NCI-H146 (cell line): ENCODE measurements around the gene PCDHB2.
"Not testable (repeated sequence)": the region's sequence is repeated elsewhere in the genome, so short reads cannot be mapped to it uniquely, and the experiment has no call there.

Experiments
- DNase-seq: peaks from one replicate; lab custom pipeline; 2025; lab: John Stamatoyannopoulos, UW

Gene PCDHB2

DNA sequence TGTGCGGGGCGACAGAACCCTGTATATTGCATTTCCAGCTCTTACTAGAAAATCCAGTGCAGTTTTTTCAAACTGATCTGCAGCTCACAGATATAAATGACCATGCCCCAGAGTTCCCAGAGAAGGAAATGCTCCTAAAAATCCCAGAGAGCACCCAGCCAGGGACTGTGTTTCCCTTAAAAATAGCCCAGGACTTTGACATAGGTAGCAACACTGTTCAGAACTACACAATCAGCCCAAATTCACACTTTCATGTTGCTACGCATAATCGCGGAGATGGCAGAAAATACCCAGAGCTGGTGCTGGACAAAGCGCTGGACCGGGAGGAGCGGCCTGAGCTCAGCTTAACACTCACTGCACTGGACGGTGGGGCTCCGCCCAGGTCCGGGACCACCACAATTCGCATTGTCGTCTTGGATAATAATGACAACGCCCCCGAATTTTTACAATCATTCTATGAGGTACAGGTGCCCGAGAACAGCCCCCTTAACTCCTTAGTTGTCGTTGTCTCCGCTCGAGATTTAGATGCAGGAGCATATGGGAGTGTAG, 41.4 kb downstream of the PCDHB2 start:
- no peak for DNase-seq

DNA sequence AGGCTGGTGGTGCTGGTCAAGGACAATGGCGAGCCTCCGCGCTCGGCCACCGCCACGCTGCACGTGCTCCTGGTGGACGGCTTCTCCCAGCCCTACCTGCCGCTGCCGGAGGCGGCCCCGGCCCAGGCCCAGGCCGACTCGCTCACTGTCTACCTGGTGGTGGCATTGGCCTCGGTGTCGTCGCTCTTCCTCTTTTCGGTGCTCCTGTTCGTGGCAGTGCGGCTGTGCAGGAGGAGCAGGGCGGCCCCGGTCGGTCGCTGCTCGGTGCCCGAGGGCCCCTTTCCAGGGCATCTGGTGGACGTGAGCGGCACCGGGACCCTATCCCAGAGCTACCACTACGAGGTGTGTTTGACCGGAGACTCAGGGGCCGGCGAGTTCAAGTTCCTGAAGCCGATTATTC, 42.9 kb downstream of the PCDHB2 start:
- DNase-seq: not testable (repeated sequence)
